ENCODE data around the gene ITPR1.

Gene ITPR1

DNA sequence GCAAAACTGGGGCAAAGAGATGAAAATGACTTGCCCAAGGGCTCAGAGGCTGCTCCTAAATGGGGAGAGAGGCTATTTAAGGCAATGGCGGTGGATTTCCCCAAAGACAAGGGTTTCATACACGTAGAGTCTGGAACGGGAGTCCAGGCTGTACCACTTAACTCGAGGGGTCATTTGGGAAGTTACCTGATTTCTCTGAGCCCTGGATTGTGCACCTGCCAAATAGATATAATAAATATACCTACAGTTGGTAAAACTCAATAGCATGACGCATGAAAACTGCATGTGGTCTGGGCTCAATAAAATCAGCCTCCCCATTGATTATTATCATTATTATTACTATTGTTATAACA, 1.3 kb upstream of the ITPR1 start:
- DNase-seq (ENCODE audit: low read depth): no peak

- DNase-seq (ENCODE audit: low read depth): peak; percentile 74
Observed at GRCh38 chr3:4492208-4493013, 737 bp upstream of the ITPR1 start.

DNA sequence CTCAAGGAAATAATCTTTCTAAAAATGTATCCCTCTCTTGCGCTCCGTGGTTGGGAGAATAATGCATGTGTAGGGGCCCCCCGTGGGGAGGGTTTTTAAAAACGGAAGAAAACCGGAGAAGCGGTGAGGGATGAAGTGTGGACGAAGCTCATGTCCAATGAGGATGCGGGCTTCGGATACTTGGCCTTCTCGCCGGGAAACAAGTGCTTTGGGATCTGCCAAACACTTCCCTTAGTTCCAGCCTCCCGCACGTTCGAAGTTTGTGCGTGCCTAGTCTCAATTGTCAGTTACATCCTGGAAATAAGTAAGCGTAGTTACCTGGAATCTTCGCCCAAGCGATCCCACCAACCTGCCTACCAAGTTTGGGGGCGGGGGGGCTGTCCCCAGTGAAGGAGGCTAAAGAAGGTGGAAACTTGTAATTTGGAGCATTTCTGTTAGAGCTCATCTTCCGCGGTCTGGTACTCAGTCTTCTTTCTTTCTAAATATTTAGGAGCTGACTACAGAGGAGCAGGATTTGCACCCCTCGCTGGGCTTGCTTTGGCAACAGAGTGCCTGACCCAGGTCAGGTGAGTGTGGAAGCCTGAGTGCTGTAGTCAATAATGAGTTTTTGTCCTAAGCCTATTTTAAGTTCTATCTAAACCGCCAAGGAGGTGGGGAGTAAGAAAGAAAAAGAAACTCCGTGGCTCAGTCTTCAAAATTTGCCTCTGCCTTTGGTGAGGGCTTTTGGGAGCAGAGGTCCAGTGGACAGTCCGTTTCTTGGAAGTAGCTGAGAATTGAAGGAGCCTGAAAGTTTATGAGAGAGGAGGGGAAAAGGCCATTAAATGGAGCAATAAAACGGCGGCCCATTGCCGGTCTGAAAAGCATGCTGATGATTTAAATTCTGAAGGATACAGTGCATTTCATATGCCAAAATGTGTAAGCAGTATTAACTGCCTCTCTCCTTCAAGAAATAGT, 1.1 kb downstream of the ITPR1 start:
- peak; percentile 30 for DNase-seq (ENCODE audit: low read depth)

DNA sequence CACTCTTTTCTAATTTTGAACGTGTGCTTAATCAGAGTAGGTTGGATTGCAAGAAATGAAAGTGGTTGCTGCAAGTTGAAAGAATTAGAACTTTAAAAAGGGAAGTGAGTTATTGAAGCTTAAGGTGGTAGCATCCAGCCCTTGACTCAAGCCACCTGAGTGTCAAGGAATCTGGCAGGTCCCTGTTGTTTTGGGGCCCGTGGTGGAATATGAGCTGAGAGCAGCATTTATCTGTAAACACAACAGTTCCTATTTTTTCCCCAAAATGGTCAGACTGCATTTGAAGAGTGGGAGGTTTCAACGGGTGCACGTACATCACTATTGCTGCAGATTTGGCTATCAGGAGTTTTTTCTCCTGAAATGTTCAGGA, 1.7 kb downstream of the ITPR1 start:
- no peak for DNase-seq (ENCODE audit: low read depth)

GRCh38 chr3:4495294-4496086, 2.3 kb downstream of the ITPR1 start:
- DNase-seq (ENCODE audit: low read depth): no peak

GRCh38 chr3:4496087-4496452, 2.9 kb downstream of the ITPR1 start:
- DNase-seq (ENCODE audit: low read depth): no peak

- DNase-seq (ENCODE audit: low read depth): no peak
Observed at GRCh38 chr3:4497005-4497692, 4.0 kb downstream of the ITPR1 start.

- DNase-seq (ENCODE audit: low read depth): no peak
Observed at GRCh38 chr3:4497843-4498324, 4.7 kb downstream of the ITPR1 start.

DNA sequence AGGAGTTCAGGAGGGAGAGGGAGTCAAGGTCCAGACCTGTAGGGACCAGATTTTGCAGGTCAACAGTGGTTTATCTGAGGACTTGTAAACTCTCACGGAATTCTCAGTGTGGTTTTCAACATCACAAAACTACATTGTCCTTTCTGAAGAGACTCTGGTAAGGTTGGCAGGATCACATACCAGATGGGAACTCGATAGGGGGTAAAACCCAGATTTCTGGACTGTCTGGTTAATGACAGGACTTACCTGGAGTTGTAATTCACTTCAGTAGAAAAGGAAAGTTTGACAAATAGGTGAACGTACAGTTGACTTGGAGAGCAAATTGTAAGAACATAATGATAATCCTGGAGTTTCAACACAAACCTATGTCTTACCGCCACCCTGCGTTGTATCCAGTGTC, 5.3 kb downstream of the ITPR1 start:
- DNase-seq (ENCODE audit: low read depth): no peak

GRCh38 chr3:4501437-4501836, 8.3 kb downstream of the ITPR1 start:
- no peak for DNase-seq (ENCODE audit: low read depth)

GRCh38 chr3:4501927-4502326, 8.8 kb downstream of the ITPR1 start:
- no peak for DNase-seq (ENCODE audit: low read depth)

- no peak for DNase-seq (ENCODE audit: low read depth)
Observed at GRCh38 chr3:4503050-4503449, 9.9 kb downstream of the ITPR1 start.

DNA sequence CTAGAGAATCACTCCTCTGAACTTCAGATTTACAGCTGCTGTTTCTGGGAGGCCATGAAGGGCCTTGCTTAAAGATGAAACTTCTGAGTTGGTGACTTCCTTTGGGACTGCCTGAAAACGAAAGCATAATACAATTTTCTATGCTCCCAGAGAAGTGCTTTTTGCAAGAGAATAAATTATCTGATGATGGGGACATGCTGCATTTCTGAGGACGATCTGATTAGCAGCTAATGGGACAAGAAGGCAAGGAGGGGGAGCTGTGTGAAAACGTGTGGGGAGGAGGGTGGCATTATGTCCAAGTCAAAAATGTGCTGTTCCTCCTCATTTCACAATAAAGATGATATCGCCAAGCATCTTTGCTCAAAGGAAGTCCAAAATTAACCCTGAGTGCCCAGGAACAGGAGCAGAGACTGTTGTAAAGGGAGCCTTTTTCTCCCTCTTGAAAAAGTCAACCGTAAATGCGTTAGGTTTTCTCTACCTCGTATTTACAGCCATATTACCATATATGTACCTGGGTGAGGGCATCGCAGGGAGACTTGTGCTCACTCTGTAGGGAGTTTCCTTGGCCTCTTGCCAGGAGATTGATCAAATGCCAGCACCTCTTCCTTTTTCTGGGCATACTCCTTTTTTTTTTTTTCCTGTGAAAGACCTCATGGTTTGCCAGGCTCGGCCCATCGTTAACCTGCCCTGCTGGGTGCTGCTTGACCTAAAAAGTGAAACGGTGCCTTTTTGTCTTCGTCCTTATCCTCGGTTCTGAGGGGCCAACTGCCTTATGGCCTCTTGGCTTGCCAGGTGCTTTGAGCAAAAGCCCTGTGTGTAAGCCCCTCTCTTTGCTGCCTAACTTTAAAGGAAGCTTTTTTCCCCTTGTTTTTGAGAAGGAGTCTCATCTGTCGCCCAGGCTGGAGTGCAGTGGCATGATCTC, 11.5 kb downstream of the ITPR1 start:
- peak; percentile 1 for DNase-seq (ENCODE audit: low read depth)

DNA sequence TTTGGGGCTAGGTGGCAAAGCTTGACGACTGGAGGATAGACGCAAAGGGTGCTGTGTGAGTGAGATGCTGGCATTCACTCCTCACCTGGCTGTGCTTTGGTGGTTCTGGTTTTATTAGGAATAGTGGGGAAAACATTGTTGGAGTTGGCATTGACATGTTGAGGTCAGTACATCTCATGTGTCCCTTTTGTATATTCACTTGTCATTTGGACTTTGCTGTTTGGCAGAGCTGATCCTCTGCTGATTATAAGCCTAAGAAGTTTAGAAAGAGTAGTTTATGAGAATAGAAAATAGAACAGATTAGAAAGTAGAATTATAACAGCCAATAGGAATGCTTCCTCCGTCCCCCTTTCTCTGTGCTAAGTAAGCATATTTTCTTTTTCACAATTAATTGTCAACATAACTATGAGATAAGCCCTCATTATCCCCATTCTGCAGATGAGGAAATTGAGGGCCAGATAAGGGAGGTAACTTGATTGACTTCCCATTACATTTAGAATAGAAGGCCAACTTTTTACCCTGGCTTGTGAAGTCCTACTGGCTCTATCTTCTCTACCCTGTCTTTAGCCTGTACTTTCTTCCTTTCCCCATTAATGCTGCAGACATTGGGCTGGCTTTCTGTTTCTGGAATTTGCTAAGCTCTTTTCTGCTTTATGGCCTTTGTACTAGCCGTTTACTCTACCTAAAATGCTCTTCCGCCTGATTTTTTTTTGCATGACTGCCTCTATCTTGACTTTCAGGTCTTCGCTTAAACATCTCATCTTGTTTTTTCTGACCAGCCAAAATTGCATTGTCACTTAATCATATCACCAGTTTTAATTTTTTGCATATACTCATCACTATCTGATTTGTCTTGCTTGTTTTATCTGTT, 12.8 kb downstream of the ITPR1 start:
- no peak for DNase-seq (ENCODE audit: low read depth)

DNA sequence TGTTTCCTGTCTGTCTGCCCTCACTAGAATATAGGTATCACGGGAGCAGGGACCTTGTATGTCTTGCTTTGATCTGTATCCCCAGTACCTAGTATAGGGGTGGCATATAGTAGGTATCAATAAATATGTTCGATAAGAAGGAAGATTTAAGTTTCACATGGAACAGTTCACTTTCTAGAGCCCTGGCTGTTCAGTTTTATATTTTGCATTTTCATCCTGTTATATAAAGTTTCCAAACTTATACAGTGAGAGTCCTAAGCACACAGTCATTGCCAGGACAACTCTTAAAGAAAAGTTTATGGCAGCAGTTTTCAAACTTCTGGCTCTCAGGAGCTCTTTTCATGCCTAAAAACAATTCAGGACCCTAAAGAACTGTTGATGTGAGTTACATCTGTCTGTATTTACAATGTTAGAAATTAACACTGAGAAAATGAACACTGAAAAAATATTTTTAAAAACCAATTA, 13.4 kb downstream of the ITPR1 start:
- DNase-seq (ENCODE audit: low read depth): no peak

GRCh38 chr3:4507024-4507596, 14.0 kb downstream of the ITPR1 start:
- DNase-seq (ENCODE audit: low read depth): no peak

GRCh38 chr3:4508048-4508981, 15.2 kb downstream of the ITPR1 start:
- DNase-seq (ENCODE audit: low read depth): no peak

GRCh38 chr3:4509043-4509442, 15.9 kb downstream of the ITPR1 start:
- no peak for DNase-seq (ENCODE audit: low read depth)
